Stimulated activated CD4-positive, alpha-beta T cell treated with anti-CD3 and anti-CD28 coated beads, TNF-alpha, amount 100 ng/mL, for 24 hours (primary cell): ENCODE data around the gene PCLO.
"Not testable (repeated sequence)": the region's sequence is repeated elsewhere in the genome, so short reads cannot be mapped to it uniquely, and the experiment has no call there.

Experiments
- DNase-seq, 3 experiments: peaks; one replicate each; pipeline ENCODE4 v3.0.0-alpha.2; 2020; ENCODE audit warnings: low read depth in 3 of 3

PCLO gene

GRCh38 chr7:82736633-82737032, 426.1 kb downstream of the PCLO start:
- DNase-seq, result no peak

- DNase-seq, result no peak
Measured at GRCh38 chr7:82732677-82733076, 430.0 kb downstream of the PCLO start.

- no peak for DNase-seq
Measured at GRCh38 chr7:82729172-82730030, 433.3 kb downstream of the PCLO start.

- no peak for DNase-seq
Measured at GRCh38 chr7:82726038-82726800, 436.5 kb downstream of the PCLO start.

GRCh38 chr7:82723411-82723810, 439.3 kb downstream of the PCLO start:
- DNase-seq, result no peak

GRCh38 chr7:82722946-82723345, 439.7 kb downstream of the PCLO start:
- no peak for DNase-seq

GRCh38 chr7:82715344-82715743, 447.3 kb downstream of the PCLO start:
- no peak for DNase-seq

GRCh38 chr7:82714883-82715282, 447.8 kb downstream of the PCLO start:
- DNase-seq, result no peak

GRCh38 chr7:82713506-82713905, 449.2 kb downstream of the PCLO start:
- DNase-seq, result no peak

- not testable (repeated sequence) for DNase-seq
Measured at GRCh38 chr7:82706344-82706743, 456.3 kb downstream of the PCLO start.

- no peak for DNase-seq
Measured at GRCh38 chr7:82705517-82706260, 457.0 kb downstream of the PCLO start.

- no peak for DNase-seq
Measured at GRCh38 chr7:82704121-82704520, 458.6 kb downstream of the PCLO start.
